Measurements from ENCODE around the gene RAET1L. TPM values are rescaled to one million over a fixed set of nuclear protein-coding genes. Genes with fewer than 3 reads are reported as not detected.
"Not testable (repeated sequence)": the region's sequence is repeated elsewhere in the genome, so short reads cannot be mapped to it uniquely, and the experiment has no call there.

The RAET1L gene
- polyA plus RNA-seq, 3 donors: not detected

GRCh38 chr6:150046943-150047342 lies 21.6 kb upstream of the RAET1L start:
- no peak for DNase-seq (ENCODE audit: low read depth in 3 of 3, low spot score in 2 of 3)

- no peak for DNase-seq (ENCODE audit: low read depth in 3 of 3, low spot score in 2 of 3)
Measured at GRCh38 chr6:150044621-150045145, 19.4 kb upstream of the RAET1L start.

GRCh38 chr6:150043501-150044412 lies 18.4 kb upstream of the RAET1L start:
- no peak for DNase-seq (ENCODE audit: low read depth in 3 of 3, low spot score in 2 of 3)

- DNase-seq (ENCODE audit: low read depth in 3 of 3, low spot score in 2 of 3): no peak
Measured at GRCh38 chr6:150043096-150043495, 17.8 kb upstream of the RAET1L start.

GRCh38 chr6:150038202-150039062 lies 13.1 kb upstream of the RAET1L start:
- DNase-seq (ENCODE audit: low read depth in 3 of 3, low spot score in 2 of 3): no peak

- DNase-seq (ENCODE audit: low read depth in 3 of 3, low spot score in 2 of 3): no peak
Measured at GRCh38 chr6:150037526-150038201, 12.3 kb upstream of the RAET1L start.

- DNase-seq (ENCODE audit: low read depth in 3 of 3, low spot score in 2 of 3): no peak
Measured at GRCh38 chr6:150036081-150036480, 10.7 kb upstream of the RAET1L start.

- DNase-seq (ENCODE audit: low read depth in 3 of 3, low spot score in 2 of 3): no peak
Measured at GRCh38 chr6:150033207-150033771, 8.0 kb upstream of the RAET1L start.

- no peak for DNase-seq (ENCODE audit: low read depth in 3 of 3, low spot score in 2 of 3)
Measured at GRCh38 chr6:150032598-150032997, 7.3 kb upstream of the RAET1L start.

- DNase-seq (ENCODE audit: low read depth in 3 of 3, low spot score in 2 of 3): no peak
Measured at GRCh38 chr6:150030611-150031010, 5.3 kb upstream of the RAET1L start.

- no peak for DNase-seq (ENCODE audit: low read depth in 3 of 3, low spot score in 2 of 3)
Measured at GRCh38 chr6:150029749-150030148, 4.4 kb upstream of the RAET1L start.

GRCh38 chr6:150029276-150029675 lies 3.9 kb upstream of the RAET1L start:
- no peak for DNase-seq (ENCODE audit: low read depth in 3 of 3, low spot score in 2 of 3)

GRCh38 chr6:150028799-150029198 lies 3.5 kb upstream of the RAET1L start:
- no peak for DNase-seq (ENCODE audit: low read depth in 3 of 3, low spot score in 2 of 3)

- DNase-seq (ENCODE audit: low read depth in 3 of 3, low spot score in 2 of 3): no peak
Measured at GRCh38 chr6:150027806-150028565, 2.7 kb upstream of the RAET1L start.

- DNase-seq (ENCODE audit: low read depth in 3 of 3, low spot score in 2 of 3): no peak
Measured at GRCh38 chr6:150026976-150027805, 1.9 kb upstream of the RAET1L start.

GRCh38 chr6:150024646-150025155 lies 631 bp downstream of the RAET1L start:
- DNase-seq (ENCODE audit: low read depth in 3 of 3, low spot score in 2 of 3): no peak

- DNase-seq (ENCODE audit: low read depth in 3 of 3, low spot score in 2 of 3): not testable (repeated sequence)
Measured at GRCh38 chr6:150024021-150024420, 1.3 kb downstream of the RAET1L start.

- DNase-seq (ENCODE audit: low read depth in 3 of 3, low spot score in 2 of 3): not testable (repeated sequence)
Measured at GRCh38 chr6:150021870-150022269, 3.5 kb downstream of the RAET1L start.

Measured in right renal cortex interstitium (tissue), 3 donors.